ENCODE data around the gene ZDHHC19.

ZDHHC19 gene

GRCh38 chr3:196203846-196204245 lies 7.4 kb downstream of the ZDHHC19 start:
- no peak for FAIRE-seq
- no peak for DNase-seq (ENCODE audit: insufficient read length, low spot score)
- no peak for TF ChIP-seq POLR2A (IDR thresholded peaks at IDR 0.05; ENCODE audit: low read depth, low read length)

DNA sequence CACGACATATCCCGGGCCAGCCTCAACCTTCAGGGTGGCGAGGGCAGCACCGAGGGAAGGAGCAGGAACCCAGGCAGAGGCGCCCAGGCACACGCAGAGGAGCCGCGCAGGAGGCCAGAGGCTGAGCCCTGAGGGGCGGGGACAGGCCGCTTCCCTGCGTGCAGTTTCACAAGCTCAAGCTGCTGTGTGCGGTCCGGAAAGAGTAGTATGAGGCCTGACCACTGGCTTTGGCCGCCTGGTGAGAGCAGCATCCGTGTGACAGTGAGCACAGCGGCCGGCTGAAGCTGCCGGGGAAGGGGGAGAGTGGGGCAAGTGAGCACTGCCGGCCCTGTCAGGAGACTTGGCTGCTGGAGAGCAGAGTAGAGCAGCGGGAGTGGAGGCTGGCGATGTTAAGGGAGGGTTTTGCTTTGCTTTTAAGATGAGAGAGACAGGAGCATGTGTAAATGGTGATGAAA lies 8.7 kb downstream of the ZDHHC19 start:
- no peak for TF ChIP-seq POLR2A (IDR thresholded peaks at IDR 0.05; ENCODE audit: low read depth, low read length)
- no peak for DNase-seq (ENCODE audit: insufficient read length, low spot score)
- no peak for FAIRE-seq

GRCh38 chr3:196198771-196199753 lies 12.1 kb downstream of the ZDHHC19 start:
- TF ChIP-seq POLR2A (IDR thresholded peaks at IDR 0.05; ENCODE audit: low read depth, low read length): no peak
- no peak for DNase-seq (ENCODE audit: insufficient read length, low spot score)
- FAIRE-seq: no peak

DNA sequence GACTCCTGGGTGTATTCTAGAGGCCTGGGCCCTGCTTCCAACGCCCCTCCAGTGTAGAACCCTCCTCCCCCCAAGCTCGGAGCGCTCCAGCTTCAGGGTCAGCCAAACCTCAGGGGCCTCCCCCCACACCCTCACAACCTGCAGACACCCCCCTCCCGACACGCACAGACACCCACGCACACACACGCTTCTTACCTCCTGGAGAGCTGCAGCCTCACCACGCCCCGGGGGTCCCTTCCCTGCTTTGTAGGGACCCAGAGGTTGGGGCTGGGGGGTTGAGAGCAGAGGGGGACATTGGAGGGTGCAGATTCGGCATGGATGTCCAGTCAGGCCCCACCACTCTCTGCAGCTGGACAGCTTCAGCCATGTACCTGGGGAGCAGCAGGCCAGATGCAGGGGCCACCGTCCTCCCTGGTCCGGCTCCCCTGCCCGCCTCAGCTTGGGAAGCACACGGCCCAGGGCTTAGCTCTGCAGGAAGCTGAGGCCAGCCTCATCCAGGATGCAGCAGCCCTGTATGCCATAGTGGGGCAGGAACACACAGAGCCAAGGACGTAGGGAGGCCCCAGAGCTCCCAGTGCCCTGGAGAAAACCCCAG lies 13.0 kb downstream of the ZDHHC19 start:
- TF ChIP-seq POLR2A (IDR thresholded peaks at IDR 0.05; ENCODE audit: low read depth, low read length): no peak
- FAIRE-seq: no peak

DNA sequence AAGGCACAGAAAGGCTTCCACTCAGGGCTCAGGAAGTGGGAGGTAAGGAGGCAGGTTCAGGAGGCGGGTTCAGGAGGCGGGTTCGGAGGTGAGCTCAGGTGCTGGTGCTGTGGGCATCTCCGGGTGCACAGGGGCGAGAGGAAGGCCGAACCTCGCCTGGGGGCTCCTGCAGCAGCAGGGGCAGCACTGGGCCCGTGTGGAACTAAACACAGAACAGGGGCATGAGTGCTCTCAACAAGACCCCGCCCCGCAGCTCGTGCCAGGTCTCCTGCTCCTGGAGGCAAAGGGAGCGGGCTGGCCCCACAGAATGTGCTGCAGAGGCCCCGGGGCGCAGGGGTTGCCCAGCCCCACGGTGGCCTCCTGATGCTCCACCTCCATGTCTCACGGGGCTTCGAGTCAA lies 13.7 kb downstream of the ZDHHC19 start:
- DNase-seq (ENCODE audit: insufficient read length, low spot score) (no peak), FAIRE-seq (no peak)
- no peak for TF ChIP-seq POLR2A (IDR thresholded peaks at IDR 0.05; ENCODE audit: low read depth, low read length)

More for the DNA sequence above, 13.0 kb downstream of the ZDHHC19 start:
- no peak for DNase-seq (ENCODE audit: insufficient read length, low spot score)

GRCh38 chr3:196195664-196196265 lies 15.4 kb downstream of the ZDHHC19 start:
- TF ChIP-seq POLR2A (IDR thresholded peaks at IDR 0.05; ENCODE audit: low read depth, low read length): no peak
- DNase-seq (ENCODE audit: insufficient read length, low spot score) (no peak), FAIRE-seq (no peak)

GRCh38 chr3:196194542-196194915 lies 16.7 kb downstream of the ZDHHC19 start:
- DNase-seq (ENCODE audit: insufficient read length, low spot score) (no peak), FAIRE-seq (no peak)
- TF ChIP-seq POLR2A (IDR thresholded peaks at IDR 0.05; ENCODE audit: low read depth, low read length): no peak

GRCh38 chr3:196193736-196194541 lies 17.3 kb downstream of the ZDHHC19 start:
- DNase-seq (ENCODE audit: insufficient read length, low spot score): no peak
- no peak for FAIRE-seq
- TF ChIP-seq POLR2A (IDR thresholded peaks at IDR 0.05; ENCODE audit: low read depth, low read length): no peak

DNA sequence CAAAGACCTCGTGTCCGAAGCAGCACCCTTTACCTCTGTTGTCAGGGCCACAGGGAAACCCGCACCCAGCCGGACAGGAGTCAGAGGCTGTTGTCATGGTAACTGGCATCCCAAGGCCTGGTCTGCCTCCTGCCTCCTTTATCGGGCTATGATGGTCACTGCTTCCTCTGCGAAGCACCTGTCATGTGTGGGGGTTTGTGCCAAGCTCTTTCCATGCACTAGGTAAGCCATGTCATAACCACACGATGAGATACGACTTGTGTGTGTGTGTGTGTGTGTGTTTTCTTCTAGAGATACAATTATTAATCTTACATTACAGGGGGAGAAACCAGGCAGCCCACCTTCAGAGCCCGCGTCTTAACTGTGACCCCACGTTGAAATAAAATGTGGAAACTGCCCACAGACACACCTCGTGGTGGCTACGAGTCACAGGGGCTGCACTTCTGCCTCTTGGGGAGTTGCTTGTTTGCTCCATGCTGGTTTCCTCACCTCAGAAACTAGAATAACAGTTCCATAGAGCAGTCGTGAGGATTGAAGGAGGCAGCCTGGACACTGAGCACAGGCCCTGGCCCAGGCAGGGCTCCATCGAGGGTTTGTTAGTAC lies 18.0 kb downstream of the ZDHHC19 start:
- TF ChIP-seq POLR2A (IDR thresholded peaks at IDR 0.05; ENCODE audit: low read depth, low read length): no peak
- DNase-seq (ENCODE audit: insufficient read length, low spot score): no peak
- FAIRE-seq: no peak

DNA sequence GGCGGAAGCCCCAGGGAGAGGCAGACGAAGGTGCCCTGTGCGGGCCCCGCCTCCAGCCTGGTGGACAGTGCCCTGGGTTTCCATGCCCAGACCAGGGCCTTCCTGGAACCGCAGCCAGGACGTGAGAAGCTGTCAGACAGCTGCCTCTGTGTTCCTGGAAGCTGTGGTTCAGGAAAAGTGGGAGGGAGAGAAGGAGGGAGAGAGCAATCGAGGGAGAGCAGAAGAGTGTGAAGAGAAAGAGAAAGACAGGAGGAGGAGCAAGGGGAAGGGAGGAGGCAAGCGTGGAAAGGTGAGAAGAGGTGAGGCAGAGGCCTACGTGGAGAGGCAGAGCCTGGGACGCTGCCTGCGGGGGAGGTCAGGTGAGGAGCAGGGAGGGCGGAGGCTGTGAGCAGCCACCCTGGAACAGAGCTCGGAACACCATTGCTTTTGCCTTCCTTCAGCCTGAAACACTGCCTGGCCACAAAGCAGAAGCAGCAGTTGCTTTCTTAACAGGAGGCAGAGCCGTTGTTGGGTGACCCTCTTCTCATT lies 18.6 kb downstream of the ZDHHC19 start:
- no peak for TF ChIP-seq POLR2A (IDR thresholded peaks at IDR 0.05; ENCODE audit: low read depth, low read length)
- FAIRE-seq (no peak), DNase-seq (ENCODE audit: insufficient read length, low spot score) (no peak)

DNA sequence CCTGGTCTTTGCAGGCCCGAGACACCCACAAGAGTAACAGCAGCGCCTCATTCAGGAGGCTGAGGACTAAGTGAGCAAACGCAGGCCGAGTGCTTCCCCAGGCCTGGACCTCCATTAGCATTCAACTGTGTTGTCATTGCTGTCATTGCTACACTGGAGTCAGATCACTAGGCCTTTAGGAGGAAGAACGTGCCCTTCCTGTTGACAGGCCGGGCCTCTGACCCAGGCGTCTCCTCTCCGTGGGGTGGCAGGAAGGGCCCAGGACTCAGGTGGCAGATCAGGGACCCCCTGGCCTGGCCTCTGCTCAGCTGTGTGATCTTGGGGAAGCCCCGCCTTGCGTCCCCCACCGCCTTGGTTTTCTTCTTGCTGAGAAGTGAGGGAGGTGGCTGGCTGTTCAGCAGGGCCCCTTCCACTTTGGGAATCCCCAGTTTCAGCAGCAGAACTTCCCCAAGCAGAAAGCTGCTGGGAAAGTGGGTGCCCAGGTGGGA lies 19.1 kb downstream of the ZDHHC19 start:
- no peak for FAIRE-seq
- TF ChIP-seq POLR2A (IDR thresholded peaks at IDR 0.05; ENCODE audit: low read depth, low read length): no peak

DNA sequence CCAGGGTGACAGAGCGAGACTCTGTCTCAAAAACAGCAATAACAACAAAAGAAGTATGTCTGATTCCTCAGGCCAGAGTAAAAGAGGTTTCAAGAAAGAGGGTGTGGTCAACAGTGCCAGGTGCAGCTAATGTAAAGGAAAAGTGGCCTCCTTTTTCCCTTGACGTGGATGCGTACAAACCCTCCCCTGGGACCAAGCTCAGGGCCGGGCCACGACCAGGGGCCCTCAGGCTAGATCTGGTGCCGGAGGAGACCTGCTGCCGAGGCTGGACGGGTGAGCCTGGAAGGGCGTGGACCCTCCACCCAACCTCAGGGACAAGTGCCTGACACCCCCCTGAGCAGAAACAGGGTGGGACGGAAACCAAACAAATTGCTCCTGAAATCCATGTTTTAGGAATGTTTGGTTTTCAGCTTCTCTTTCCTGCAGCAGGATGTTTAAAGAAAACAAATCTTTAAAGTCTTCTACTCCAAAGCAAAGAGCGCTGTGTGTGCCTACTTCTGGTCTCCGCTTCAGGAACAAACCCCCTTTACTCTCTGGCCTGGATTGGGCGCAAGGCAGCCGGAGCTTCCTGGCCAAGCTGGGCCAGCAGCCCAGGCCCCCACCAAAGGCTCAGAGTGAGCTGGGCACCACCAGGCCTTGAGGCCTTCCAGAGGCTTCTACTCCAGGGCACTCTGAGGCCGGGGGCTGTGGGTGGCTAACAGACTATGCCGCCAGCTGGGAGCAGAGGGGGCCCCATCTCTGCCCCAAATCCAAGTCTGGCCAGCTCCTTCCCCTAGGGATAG lies 21.4 kb downstream of the ZDHHC19 start:
- no peak for FAIRE-seq
- no peak for TF ChIP-seq POLR2A (IDR thresholded peaks at IDR 0.05; ENCODE audit: low read depth, low read length)
- no peak for DNase-seq (ENCODE audit: insufficient read length, low spot score)

More for the DNA sequence above, 19.1 kb downstream of the ZDHHC19 start:
- DNase-seq (ENCODE audit: insufficient read length, low spot score): no peak

Measured in H54 (cell line).